Astrocyte (in vitro differentiated cells and primary cell): ENCODE measurements around the gene CSPG4.
"Not testable (repeated sequence)": the region's sequence is repeated elsewhere in the genome, so short reads cannot be mapped to it uniquely, and the experiment has no call there.

Experiments
- EZH2 ChIP-seq: IDR thresholded peaks from 2 replicates; pipeline ENCODE4 v1.6.1; 2012; ENCODE audit warnings: mild to moderate bottlenecking, low read length, inconsistent platforms; ENCODE audit not compliant: insufficient read depth
- TF ChIP-seq, protein P1 (sequence below): IDR thresholded peaks from 2 replicates; pipeline ENCODE4 v1.5.1; 2011; ENCODE audit warnings: low read depth, mild to moderate bottlenecking, inconsistent platforms, low read length, moderate library complexity; ENCODE audit not compliant: insufficient read depth

DNA sequence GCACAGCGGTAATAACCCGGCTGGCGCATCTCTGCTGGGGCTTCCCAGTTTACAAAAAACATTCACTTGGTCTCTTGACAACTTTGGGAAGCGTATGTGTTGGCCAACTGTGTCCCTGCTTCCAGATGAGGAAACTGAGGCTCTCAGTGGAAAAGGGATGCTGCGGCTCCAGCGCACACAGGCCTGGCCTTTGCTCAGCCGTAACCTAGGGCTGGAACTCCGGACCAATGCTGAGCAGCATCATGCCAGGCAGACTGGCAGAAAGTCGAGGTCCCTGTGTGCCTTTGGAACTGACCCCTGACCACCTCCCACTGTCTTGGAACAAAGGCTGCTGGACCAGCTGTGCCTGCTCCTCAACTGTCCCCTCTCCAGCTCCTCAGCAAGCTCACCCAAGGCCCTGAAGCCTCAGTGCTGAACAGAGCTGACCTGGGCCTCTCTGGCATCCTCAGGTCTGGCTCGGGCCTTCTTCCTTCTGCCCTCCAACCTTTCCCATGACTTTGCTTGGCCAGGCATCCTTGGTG lies 2.7 kb upstream of the CSPG4 start:
- TF ChIP-seq, protein P1, sequence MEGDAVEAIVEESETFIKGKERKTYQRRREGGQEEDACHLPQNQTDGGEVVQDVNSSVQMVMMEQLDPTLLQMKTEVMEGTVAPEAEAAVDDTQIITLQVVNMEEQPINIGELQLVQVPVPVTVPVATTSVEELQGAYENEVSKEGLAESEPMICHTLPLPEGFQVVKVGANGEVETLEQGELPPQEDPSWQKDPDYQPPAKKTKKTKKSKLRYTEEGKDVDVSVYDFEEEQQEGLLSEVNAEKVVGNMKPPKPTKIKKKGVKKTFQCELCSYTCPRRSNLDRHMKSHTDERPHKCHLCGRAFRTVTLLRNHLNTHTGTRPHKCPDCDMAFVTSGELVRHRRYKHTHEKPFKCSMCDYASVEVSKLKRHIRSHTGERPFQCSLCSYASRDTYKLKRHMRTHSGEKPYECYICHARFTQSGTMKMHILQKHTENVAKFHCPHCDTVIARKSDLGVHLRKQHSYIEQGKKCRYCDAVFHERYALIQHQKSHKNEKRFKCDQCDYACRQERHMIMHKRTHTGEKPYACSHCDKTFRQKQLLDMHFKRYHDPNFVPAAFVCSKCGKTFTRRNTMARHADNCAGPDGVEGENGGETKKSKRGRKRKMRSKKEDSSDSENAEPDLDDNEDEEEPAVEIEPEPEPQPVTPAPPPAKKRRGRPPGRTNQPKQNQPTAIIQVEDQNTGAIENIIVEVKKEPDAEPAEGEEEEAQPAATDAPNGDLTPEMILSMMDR = not testable (repeated sequence)
- not testable (repeated sequence) for TF ChIP-seq EZH2
